C4-2B (cell line): ENCODE measurements around the gene DLG2.

Experiments
- H3K27ac ChIP-seq: fragments of 450-650 bp; 2 replicates; pipeline ENCODE4 v1.5.1; 2017
- CTCF ChIP-seq: fragments of 450-650 bp; conservative IDR thresholded peaks from 2 replicates; pipeline ENCODE4 v1.5.1; 2017; ENCODE audit warnings: mild to moderate bottlenecking
- ZFX ChIP-seq: fragments of 450-650 bp; IDR thresholded peaks from 2 replicates; pipeline ENCODE4 v1.6.1; 2017

The DLG2 gene

GRCh38 chr11:83847467-83848034, 1779.6 kb downstream of the DLG2 start:
- no peak overlapping the region for H3K27ac ChIP-seq
- TF ChIP-seq CTCF = no peak
- TF ChIP-seq ZFX = no peak

DNA sequence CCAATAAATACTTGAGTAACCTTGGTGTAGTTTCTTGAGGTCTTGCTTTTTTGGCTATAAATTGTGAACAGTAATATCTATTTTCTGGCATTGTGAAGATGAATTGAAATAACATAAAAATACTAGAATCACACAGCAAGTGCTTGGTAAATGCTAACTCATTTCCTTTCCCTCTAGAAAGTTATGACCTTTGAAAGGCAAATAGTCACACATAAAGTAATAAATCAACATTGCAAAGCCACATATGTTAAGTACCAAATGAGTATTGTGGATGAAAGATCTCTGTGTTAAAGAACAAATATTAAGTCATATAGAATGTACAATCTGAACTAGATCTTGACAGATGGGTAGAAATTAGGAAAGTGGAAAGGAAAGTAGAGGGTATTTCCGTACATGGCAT, 1781.3 kb downstream of the DLG2 start:
- H3K27ac ChIP-seq = no peak overlapping the region
- TF ChIP-seq ZFX (no peak), CTCF (no peak)

GRCh38 chr11:83840326-83840725, 1786.8 kb downstream of the DLG2 start:
- TF ChIP-seq ZFX (no peak), CTCF (no peak)
- H3K27ac ChIP-seq = no peak overlapping the region

- TF ChIP-seq CTCF (peak; percentile 94), ZFX (no peak)
- H3K27ac ChIP-seq = no peak overlapping the region
Measured at GRCh38 chr11:83836883-83837654, 1790.1 kb downstream of the DLG2 start.

GRCh38 chr11:83836065-83836464, 1791.1 kb downstream of the DLG2 start:
- TF ChIP-seq ZFX (no peak), CTCF (no peak)
- H3K27ac ChIP-seq = no peak overlapping the region

- no peak for TF ChIP-seq ZFX
- no peak for TF ChIP-seq CTCF
- no peak overlapping the region for H3K27ac ChIP-seq
Measured at GRCh38 chr11:83835423-83835822, 1791.7 kb downstream of the DLG2 start.

DNA sequence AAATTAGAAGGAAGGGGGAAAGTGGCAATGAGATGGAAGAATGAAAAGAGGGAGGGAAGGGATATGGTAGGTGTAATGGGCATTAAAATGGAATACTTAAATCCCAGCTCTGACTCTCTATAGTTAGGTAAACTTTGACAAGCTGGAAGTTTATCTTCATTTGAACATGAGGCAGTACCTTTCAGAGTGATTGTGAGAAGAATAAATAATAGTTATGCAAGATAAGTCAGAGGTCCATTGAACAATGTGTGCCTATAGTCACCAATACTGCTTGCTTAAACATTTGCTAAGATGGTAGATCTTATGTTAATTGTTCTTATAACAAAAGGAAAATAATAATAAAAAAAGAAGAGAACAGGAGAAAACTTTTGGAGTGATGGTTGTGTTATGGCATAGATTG, 1795.2 kb downstream of the DLG2 start:
- TF ChIP-seq ZFX (no peak), CTCF (no peak)
- no peak overlapping the region for H3K27ac ChIP-seq
